Measurements from ENCODE around the gene PHTF1. TPM values are rescaled to one million over a fixed set of nuclear protein-coding genes. Genes with fewer than 3 reads are reported as not detected.

The PHTF1 gene
- polyA plus RNA-seq, 1 experiment: 18.0 TPM

DNA sequence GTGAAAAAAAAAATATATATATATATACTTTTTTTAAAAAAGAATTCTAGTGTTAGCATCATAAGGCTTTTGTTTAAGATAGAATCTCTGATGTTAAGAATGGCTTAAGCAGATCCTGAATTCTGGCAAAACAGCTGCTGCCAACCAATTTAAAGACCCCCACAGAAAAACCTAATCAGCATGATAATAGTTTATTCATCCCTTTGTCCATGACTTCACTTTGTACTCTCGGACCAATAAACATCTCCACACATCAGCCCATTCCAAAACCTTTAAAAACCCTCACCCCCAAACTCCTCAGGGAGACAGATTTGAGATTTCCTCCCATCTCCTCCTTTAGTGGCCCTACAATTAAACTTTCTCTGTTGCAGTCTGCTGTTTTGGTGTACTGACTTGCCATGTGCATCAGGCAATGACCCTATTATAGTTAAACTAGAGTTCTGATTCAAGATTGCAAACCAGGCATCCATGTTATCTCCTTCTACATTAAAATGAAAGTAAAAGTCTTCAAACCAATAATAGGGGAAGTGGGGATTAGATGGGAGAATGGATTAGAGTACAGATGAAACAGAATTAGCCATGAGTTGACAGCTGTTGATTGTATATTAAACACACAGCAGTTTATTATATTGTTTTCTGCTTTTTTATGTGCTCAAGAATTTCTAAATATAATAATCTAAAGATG, 9.8 kb upstream of the PHTF1 start:
- H3K27ac ChIP-seq (ENCODE audit: low read depth, low read length): no peak overlapping the region
- CTCF ChIA-PET: no interaction called here
- POLR2A ChIA-PET: no interaction called here
- no peak for DNase-seq (ENCODE audit: low read depth, low spot score)
- no peaks in the 10 kb centered on the region for H3K9me3 ChIP-seq (ENCODE audit: control insufficient read depth, insufficient read depth, low read length)
- TF ChIP-seq CTCF (IDR thresholded peaks at IDR 0.05; ENCODE audit: low read depth, low read length): no peak
- no peaks in the 10 kb centered on the region for H3K27me3 ChIP-seq (ENCODE audit: control insufficient read depth, insufficient read depth, low read length)
- no peak overlapping the region for H3K4me3 ChIP-seq (ENCODE audit: low read depth, low read length)

- DNase-seq (ENCODE audit: low read depth, low spot score): no peak
- H3K27ac ChIP-seq (ENCODE audit: low read depth, low read length): no peak overlapping the region
- POLR2A ChIA-PET: no interaction called here
- H3K4me3 ChIP-seq (ENCODE audit: low read depth, low read length): no peak overlapping the region
- TF ChIP-seq CTCF (IDR thresholded peaks at IDR 0.05; ENCODE audit: low read depth, low read length): no peak
- H3K27me3 ChIP-seq (ENCODE audit: control insufficient read depth, insufficient read depth, low read length): no peaks in the 10 kb centered on the region
- no peaks in the 10 kb centered on the region for H3K9me3 ChIP-seq (ENCODE audit: control insufficient read depth, insufficient read depth, low read length)
- CTCF ChIA-PET: interaction anchor here (1.9 kb wide), 1 partner anchor 693 kb away, joined by 5 read pairs; the partner anchor contains the start of gene LRIG2
Observed at GRCh38 chr1:113765306-113766230, 6.3 kb upstream of the PHTF1 start.

- Histone ChIP-seq H3K9me3 (ENCODE audit: control insufficient read depth, insufficient read depth, low read length) (no peaks in the 10 kb centered on the region), H3K27me3 (ENCODE audit: control insufficient read depth, insufficient read depth, low read length) (no peaks in the 10 kb centered on the region), H3K4me3 (ENCODE audit: low read depth, low read length) (no peak overlapping the region), H3K27ac (ENCODE audit: low read depth, low read length) (no peak overlapping the region)
- DNase-seq (ENCODE audit: low read depth, low spot score): no peak
- ChIA-PET POLR2A (no interaction called here), CTCF (no interaction called here)
- TF ChIP-seq CTCF (IDR thresholded peaks at IDR 0.05; ENCODE audit: low read depth, low read length): no peak
Observed at GRCh38 chr1:113763661-113764060, 4.4 kb upstream of the PHTF1 start.

- Histone ChIP-seq H3K4me3 (ENCODE audit: low read depth, low read length) (no peak overlapping the region), H3K27ac (ENCODE audit: low read depth, low read length) (no peak overlapping the region), H3K9me3 (ENCODE audit: control insufficient read depth, insufficient read depth, low read length) (no peaks in the 10 kb centered on the region), H3K27me3 (ENCODE audit: control insufficient read depth, insufficient read depth, low read length) (no peaks in the 10 kb centered on the region)
- no peak for DNase-seq (ENCODE audit: low read depth, low spot score)
- TF ChIP-seq CTCF (IDR thresholded peaks at IDR 0.05; ENCODE audit: low read depth, low read length): no peak
- ChIA-PET POLR2A (interaction anchor here (0.7 kb wide), 1 partner anchor 911 kb away, joined by 3 read pairs; no protein-coding TSS in a partner anchor), CTCF (interaction anchor here (0.5 kb wide), 1 partner anchor 183 kb away, joined by 3 read pairs; no protein-coding TSS in a partner anchor)
Observed at GRCh38 chr1:113761937-113762336, 2.7 kb upstream of the PHTF1 start.

Measured in AG04450 (cell line).